ENCODE measurements around the gene TREM2. TPM values are rescaled to one million over a fixed set of nuclear protein-coding genes. Genes with fewer than 3 reads are reported as not detected.
"Not testable (repeated sequence)": the region's sequence is repeated elsewhere in the genome, so short reads cannot be mapped to it uniquely, and the experiment has no call there.

TREM2 gene
- total RNA-seq, 1 donor from 2014 or later, result not detected

GRCh38 chr6:41193884-41194283, 31.0 kb upstream of the TREM2 start:
- Mint-ChIP-seq H3K9me3 (ENCODE audit: low read depth) (peaks cover 10% of the 10 kb centered on the region), H3K4me1 (ENCODE audit: low read depth) (no peaks in the 10 kb centered on the region), H3K27ac (ENCODE audit: unreplicated experiment) (no peak overlapping the region), H3K36me3 (ENCODE audit: low read depth) (peaks cover 2% of the 10 kb centered on the region), H3K4me3 (ENCODE audit: unreplicated experiment) (no peak overlapping the region), H3K27me3 (ENCODE audit: low read depth) (peaks cover 48% of the 10 kb centered on the region)
- TF ChIP-seq, protein P1, sequence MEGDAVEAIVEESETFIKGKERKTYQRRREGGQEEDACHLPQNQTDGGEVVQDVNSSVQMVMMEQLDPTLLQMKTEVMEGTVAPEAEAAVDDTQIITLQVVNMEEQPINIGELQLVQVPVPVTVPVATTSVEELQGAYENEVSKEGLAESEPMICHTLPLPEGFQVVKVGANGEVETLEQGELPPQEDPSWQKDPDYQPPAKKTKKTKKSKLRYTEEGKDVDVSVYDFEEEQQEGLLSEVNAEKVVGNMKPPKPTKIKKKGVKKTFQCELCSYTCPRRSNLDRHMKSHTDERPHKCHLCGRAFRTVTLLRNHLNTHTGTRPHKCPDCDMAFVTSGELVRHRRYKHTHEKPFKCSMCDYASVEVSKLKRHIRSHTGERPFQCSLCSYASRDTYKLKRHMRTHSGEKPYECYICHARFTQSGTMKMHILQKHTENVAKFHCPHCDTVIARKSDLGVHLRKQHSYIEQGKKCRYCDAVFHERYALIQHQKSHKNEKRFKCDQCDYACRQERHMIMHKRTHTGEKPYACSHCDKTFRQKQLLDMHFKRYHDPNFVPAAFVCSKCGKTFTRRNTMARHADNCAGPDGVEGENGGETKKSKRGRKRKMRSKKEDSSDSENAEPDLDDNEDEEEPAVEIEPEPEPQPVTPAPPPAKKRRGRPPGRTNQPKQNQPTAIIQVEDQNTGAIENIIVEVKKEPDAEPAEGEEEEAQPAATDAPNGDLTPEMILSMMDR (IDR thresholded peaks at IDR 0.05), result no peak
- DNase-seq (ENCODE audit: low spot score), result no peak

GRCh38 chr6:41193171-41193734, 30.3 kb upstream of the TREM2 start:
- peaks cover 2% of the 10 kb centered on the region for H3K36me3 Mint-ChIP-seq (ENCODE audit: low read depth)
- no peak for DNase-seq (ENCODE audit: low spot score)
- H3K27me3 Mint-ChIP-seq (ENCODE audit: low read depth), result peaks cover 51% of the 10 kb centered on the region
- H3K4me3 Mint-ChIP-seq (ENCODE audit: unreplicated experiment), result no peak overlapping the region
- H3K27ac Mint-ChIP-seq (ENCODE audit: unreplicated experiment), result no peak overlapping the region
- TF ChIP-seq, protein P1 (IDR thresholded peaks at IDR 0.05), result no peak
- H3K9me3 Mint-ChIP-seq (ENCODE audit: low read depth), result peaks cover 10% of the 10 kb centered on the region
- H3K4me1 Mint-ChIP-seq (ENCODE audit: low read depth), result no peaks in the 10 kb centered on the region

DNA sequence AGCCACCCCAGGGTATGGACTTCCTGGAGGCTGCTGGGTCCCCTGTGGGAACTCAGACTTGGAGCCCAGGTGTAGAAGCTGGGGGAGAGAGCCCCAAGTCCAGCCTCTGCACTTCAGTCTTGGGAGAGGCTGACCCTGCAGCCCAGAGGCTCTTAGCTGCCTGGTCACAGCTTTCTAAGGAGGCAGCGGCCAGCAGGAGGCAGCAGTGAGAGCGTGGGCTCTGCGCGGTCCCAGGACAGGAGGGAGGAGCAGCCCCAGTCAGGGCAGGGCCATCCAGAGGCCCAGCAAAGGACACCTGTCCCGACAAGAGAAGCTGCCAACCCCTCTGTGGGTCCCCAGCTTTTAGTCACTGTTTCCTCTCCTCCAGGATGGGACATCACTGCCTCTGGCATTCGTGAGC, 28.7 kb upstream of the TREM2 start:
- Mint-ChIP-seq H3K9me3 (ENCODE audit: low read depth) (peaks cover 10% of the 10 kb centered on the region), H3K27me3 (ENCODE audit: low read depth) (peaks cover 42% of the 10 kb centered on the region), H3K36me3 (ENCODE audit: low read depth) (peaks cover 2% of the 10 kb centered on the region), H3K4me3 (ENCODE audit: unreplicated experiment) (no peak overlapping the region), H3K27ac (ENCODE audit: unreplicated experiment) (no peak overlapping the region), H3K4me1 (ENCODE audit: low read depth) (no peaks in the 10 kb centered on the region)
- DNase-seq (ENCODE audit: low spot score), result no peak
- TF ChIP-seq, protein P1 (IDR thresholded peaks at IDR 0.05), result peak; percentile 73

- TF ChIP-seq, protein P1 (IDR thresholded peaks at IDR 0.05), result no peak
- H3K27ac Mint-ChIP-seq (ENCODE audit: unreplicated experiment), result no peak overlapping the region
- H3K9me3 Mint-ChIP-seq (ENCODE audit: low read depth), result peaks cover 10% of the 10 kb centered on the region
- H3K36me3 Mint-ChIP-seq (ENCODE audit: low read depth), result peaks cover 2% of the 10 kb centered on the region
- no peak overlapping the region for H3K4me3 Mint-ChIP-seq (ENCODE audit: unreplicated experiment)
- no peaks in the 10 kb centered on the region for H3K4me1 Mint-ChIP-seq (ENCODE audit: low read depth)
- peaks cover 36% of the 10 kb centered on the region for H3K27me3 Mint-ChIP-seq (ENCODE audit: low read depth)
- DNase-seq (ENCODE audit: low spot score), result no peak
Measured at GRCh38 chr6:41190791-41191190, 27.9 kb upstream of the TREM2 start.

DNA sequence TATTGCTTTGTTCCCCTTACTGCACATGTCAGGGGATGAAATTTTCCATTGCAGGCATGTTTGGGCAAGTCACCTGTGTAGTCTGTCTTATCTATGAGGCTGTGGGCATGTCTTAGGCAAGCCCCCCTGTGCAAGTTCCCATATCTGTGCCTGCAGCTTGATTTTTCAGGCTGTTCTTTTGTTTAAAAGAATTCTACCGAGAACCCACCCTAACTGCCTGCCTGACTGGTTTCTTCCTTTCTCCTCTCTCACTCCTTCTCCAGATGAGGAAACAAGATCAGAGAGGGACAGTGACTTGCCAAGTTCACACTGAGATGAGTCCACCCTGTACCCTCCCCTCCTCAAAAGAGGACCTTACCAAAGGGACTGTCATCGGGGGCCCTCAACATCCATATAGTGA, 27.1 kb upstream of the TREM2 start:
- no peak overlapping the region for H3K4me3 Mint-ChIP-seq (ENCODE audit: unreplicated experiment)
- no peak overlapping the region for H3K27ac Mint-ChIP-seq (ENCODE audit: unreplicated experiment)
- H3K36me3 Mint-ChIP-seq (ENCODE audit: low read depth), result peaks cover 2% of the 10 kb centered on the region
- no peaks in the 10 kb centered on the region for H3K4me1 Mint-ChIP-seq (ENCODE audit: low read depth)
- TF ChIP-seq, protein P1 (IDR thresholded peaks at IDR 0.05), result no peak
- DNase-seq (ENCODE audit: low spot score), result no peak
- peaks cover 10% of the 10 kb centered on the region for H3K9me3 Mint-ChIP-seq (ENCODE audit: low read depth)
- peaks cover 34% of the 10 kb centered on the region for H3K27me3 Mint-ChIP-seq (ENCODE audit: low read depth)

GRCh38 chr6:41189046-41189445, 26.1 kb upstream of the TREM2 start:
- not testable (repeated sequence) for DNase-seq (ENCODE audit: low spot score); H3K4me1 Mint-ChIP-seq (ENCODE audit: low read depth); H3K4me3 Mint-ChIP-seq (ENCODE audit: unreplicated experiment); H3K36me3 Mint-ChIP-seq (ENCODE audit: low read depth); H3K27ac Mint-ChIP-seq (ENCODE audit: unreplicated experiment)
- Mint-ChIP-seq H3K27me3 (ENCODE audit: low read depth) (peaks cover 25% of the 10 kb centered on the region), H3K9me3 (ENCODE audit: low read depth) (peaks cover 10% of the 10 kb centered on the region)

Data from chondrocyte (in vitro differentiated cells).